Testis (tissue), 3 donors: ENCODE data around the gene EXOSC10. TPM values are rescaled to one million over a fixed set of nuclear protein-coding genes. Genes with fewer than 3 reads are reported as not detected.
"Not testable (repeated sequence)": the region's sequence is repeated elsewhere in the genome, so short reads cannot be mapped to it uniquely, and the experiment has no call there.

Experiments used
- DNase-seq: peaks from one replicate; pipeline ENCODE4 v3.0.0-alpha.2; 2019
- H3K27ac ChIP-seq, 2 donors: fragments of 200-600 bp; sonication (generic); one replicate each; pipeline ENCODE4 v1.5.1; 2019
- H3K27me3 ChIP-seq: fragments of 200-600 bp; sonication (generic); one replicate; pipeline ENCODE4 v1.5.1; 2019
- H3K36me3 ChIP-seq: fragments of 200-600 bp; sonication (generic); one replicate; pipeline ENCODE4 v1.5.1; 2017; ENCODE audit warnings: low read depth; ENCODE audit errors: missing control alignments
- H3K4me1 ChIP-seq: fragments of 200-600 bp; sonication (generic); one replicate; pipeline ENCODE4 v1.5.1; 2019
- H3K4me3 ChIP-seq, 2 donors: fragments of 200-600 bp; sonication (generic); one replicate each; pipeline ENCODE4 v1.5.1; 2017 to 2019
- H3K9me3 ChIP-seq: fragments of 200-600 bp; sonication (generic); one replicate; pipeline ENCODE4 v1.5.1; 2017
- POLR2A ChIP-seq: fragments of 450-650 bp; IDR thresholded peaks from one replicate; pipeline ENCODE4 v1.6.1; 2017; ENCODE audit warnings: antibody characterized with exemption, mild to moderate bottlenecking, moderate library complexity
- WGBS, 2 donors: methylation state at CpG; one replicate each; pipeline ENCODE4 v1.1.5; 2018; 5-methylcytosine and 5-hydroxymethylcytosine counted together
- intact Hi-C: fragments of 100-400 bp; cut with DNase I; formaldehyde crosslinking; loops from one replicate; pipeline ENCODE4 v1.15.1; 2023; ENCODE audit warnings: low total_unique reads
- polyA plus RNA-seq: library from polyadenylated mRNA; stranded (reverse); fragments of 350-450 nt; fragmentation: Illumina TruSeq; extraction: RNeasy Lipid Tissue Mini Kit (QIAGEN cat#74804); gene quantifications from one replicate; pipeline ENCODE4 v1.2.3, GENCODE V29; 2014; ENCODE audit warnings: low read depth, low replicate concordance; ENCODE audit not compliant: insufficient read depth
- total RNA-seq, 2 donors: library from RNA; depleted of rRNA; stranded (reverse); fragments of >200 nt; gene quantifications; one replicate each; pipeline ENCODE4 v1.2.3, GENCODE V29; 2016
- TF ChIP-seq, protein P1 (sequence below), 3 experiments: fragments of 450-650 bp in 2 of 3; fragments of 200-600 bp in 1 of 3; sonication (generic) in 1 of 3; IDR thresholded peaks; one replicate each; pipeline ENCODE4 v1.5.1; 2016 to 2019; ENCODE audit warnings: antibody characterized with exemption in 3 of 3, mild to moderate bottlenecking in 2 of 3, moderate library complexity in 1 of 3

EXOSC10 gene
- total and polyA plus RNA-seq, 3 donors from 2014 or later = 67.5 to 78.8 (median 78.4) TPM

DNA sequence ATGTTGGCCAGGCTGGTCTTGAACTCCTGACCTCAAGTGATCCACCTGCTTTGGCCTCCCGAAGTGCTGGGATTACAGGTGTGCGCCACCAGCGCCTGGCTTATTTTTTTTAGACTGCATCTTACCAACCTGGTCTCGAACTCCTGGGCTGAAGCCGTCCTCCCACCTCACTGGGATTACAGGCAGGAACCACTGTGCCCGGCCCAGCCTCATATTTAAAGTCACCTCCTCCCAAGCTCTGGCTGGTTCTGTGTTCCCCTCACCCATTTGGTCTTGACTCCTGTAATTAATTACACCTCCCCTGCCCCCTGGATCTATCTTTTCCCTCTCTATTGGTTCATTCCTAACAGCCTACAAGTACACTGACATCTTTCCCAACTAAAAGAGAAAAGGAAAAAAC is 1.7 kb upstream of the EXOSC10 start:
- 85 to 86% methylated on average over 6 of the region's 6 CpGs for WGBS, 2 donors
- Histone ChIP-seq H3K9me3 (no peaks in the 10 kb centered on the region), H3K27ac (no peak overlapping the region), H3K27me3 (no peaks in the 10 kb centered on the region), H3K36me3 (no peaks in the 10 kb centered on the region), H3K4me3 (no peak overlapping the region), H3K4me1 (peaks cover 4% of the 10 kb centered on the region)
- DNase-seq = no peak
- no peak for TF ChIP-seq POLR2A
- TF ChIP-seq, protein P1, sequence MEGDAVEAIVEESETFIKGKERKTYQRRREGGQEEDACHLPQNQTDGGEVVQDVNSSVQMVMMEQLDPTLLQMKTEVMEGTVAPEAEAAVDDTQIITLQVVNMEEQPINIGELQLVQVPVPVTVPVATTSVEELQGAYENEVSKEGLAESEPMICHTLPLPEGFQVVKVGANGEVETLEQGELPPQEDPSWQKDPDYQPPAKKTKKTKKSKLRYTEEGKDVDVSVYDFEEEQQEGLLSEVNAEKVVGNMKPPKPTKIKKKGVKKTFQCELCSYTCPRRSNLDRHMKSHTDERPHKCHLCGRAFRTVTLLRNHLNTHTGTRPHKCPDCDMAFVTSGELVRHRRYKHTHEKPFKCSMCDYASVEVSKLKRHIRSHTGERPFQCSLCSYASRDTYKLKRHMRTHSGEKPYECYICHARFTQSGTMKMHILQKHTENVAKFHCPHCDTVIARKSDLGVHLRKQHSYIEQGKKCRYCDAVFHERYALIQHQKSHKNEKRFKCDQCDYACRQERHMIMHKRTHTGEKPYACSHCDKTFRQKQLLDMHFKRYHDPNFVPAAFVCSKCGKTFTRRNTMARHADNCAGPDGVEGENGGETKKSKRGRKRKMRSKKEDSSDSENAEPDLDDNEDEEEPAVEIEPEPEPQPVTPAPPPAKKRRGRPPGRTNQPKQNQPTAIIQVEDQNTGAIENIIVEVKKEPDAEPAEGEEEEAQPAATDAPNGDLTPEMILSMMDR (IDR thresholded peaks at IDR 0.05) = no peak
- intact Hi-C loops = no loop called here

DNA sequence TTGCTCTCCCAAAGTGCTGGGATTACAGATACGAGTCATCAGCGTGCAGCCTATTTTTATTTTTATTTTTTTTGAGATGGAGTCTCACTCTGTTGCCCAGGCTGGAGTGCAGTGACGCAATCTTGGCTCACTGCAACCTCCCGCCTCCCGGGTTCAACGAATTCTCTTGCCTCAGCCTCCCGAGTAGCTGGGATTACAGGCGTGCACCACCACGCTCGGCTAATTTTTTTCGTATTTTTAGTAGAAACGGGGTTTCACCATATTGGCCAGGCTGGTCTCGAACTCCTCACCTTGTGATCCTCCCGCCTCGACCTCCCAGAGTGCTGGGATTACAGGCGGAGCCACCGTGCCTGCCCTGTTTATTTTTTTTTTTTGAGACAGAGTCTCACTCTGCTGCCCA is 1.1 kb upstream of the EXOSC10 start:
- intact Hi-C loops, H3K4me1 ChIP-seq, H3K27ac ChIP-seq, H3K27me3 ChIP-seq, H3K36me3 ChIP-seq, H3K9me3 ChIP-seq, DNase-seq, H3K4me3 ChIP-seq: not testable (repeated sequence)
- 65 to 78% methylated on average over 17 of the region's 17 CpGs for WGBS, 2 donors

DNA sequence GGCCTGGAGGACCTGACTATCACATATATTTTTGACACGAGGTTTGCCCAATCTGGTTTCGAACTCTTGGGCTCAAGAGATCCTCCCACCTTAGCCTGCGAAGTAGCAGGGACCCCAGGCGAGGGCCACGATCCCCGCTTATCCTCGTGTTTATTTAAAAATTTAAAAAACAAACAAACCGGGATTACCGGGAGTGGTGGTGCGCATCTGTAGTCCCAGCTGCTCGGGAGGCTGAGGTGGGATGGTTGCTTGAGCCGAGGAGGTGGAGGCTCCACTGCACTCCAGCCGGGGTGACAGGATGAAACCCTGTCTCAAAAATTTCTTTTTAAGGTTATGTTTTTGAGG is 452 bp upstream of the EXOSC10 start:
- peak overlapping the region; percentile 77 to 84 for H3K27ac ChIP-seq
- H3K4me1 ChIP-seq = peaks cover 4% of the 10 kb centered on the region
- intact Hi-C loops = no loop called here
- no peak for TF ChIP-seq POLR2A
- TF ChIP-seq, protein P1 (IDR thresholded peaks at IDR 0.05) = no peak
- H3K36me3 ChIP-seq = no peaks in the 10 kb centered on the region
- peak overlapping the region; percentile 86 to 98 for H3K4me3 ChIP-seq
- WGBS, 2 donors = 33 to 36% methylated on average over 13 of the region's 13 CpGs
- H3K9me3 ChIP-seq = no peaks in the 10 kb centered on the region
- H3K27me3 ChIP-seq = no peaks in the 10 kb centered on the region
- DNase-seq = no peak

DNA sequence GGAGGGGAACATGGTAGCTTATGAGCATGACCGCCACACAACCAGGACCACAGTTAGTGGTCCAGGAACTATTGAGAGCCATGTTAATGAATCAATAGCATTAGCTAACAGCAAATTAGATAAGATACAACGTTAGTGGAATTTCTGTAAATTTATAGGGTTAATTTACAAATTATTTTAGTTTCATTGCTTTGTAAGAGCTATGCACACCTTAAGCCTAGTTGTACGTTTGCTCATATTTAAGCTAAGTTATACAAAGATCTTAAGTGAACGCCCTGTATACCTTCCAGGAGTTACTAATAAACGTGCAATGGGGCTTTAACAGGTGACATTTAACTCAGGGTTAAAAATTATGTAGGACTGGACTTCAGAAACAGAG is 749 bp downstream of the EXOSC10 start:
- WGBS, 2 donors = 9 to 12% methylated on average over 5 of the region's 5 CpGs
- no peak for DNase-seq
- no peaks in the 10 kb centered on the region for H3K36me3 ChIP-seq
- intact Hi-C loops = no loop called here
- H3K4me3 ChIP-seq = peak overlapping the region; percentile 86 to 98
- H3K27ac ChIP-seq = peak overlapping the region; percentile 77 to 84
- H3K4me1 ChIP-seq = peaks cover 4% of the 10 kb centered on the region
- TF ChIP-seq, protein P1 (IDR thresholded peaks at IDR 0.05) = no peak
- TF ChIP-seq POLR2A = no peak
- no peaks in the 10 kb centered on the region for H3K27me3 ChIP-seq
- H3K9me3 ChIP-seq = no peaks in the 10 kb centered on the region

DNA sequence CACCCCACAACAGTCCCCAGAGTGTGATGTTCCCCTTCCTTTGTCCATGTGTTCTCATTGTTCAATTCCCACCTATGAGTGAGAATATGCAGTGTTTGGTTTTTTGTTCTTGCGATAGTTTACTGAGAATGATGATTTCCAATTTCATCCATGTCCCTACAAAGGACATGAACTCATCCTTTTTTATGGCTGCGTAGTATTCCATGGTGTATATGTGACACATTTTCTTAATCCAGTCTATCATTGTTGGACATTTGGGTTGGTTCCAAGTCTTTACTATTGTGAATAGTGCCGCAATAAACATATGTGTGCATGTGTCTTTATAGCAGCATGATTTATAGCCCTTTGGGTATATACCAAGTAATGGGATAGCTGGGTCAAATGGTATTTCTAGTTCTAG is 15.9 kb downstream of the EXOSC10 start:
- H3K4me3 ChIP-seq, H3K36me3 ChIP-seq, H3K27ac ChIP-seq, H3K4me1 ChIP-seq, intact Hi-C loops, H3K9me3 ChIP-seq, DNase-seq, H3K27me3 ChIP-seq: not testable (repeated sequence)
- 93 to 97% methylated on average over 3 of the region's 3 CpGs for WGBS, 2 donors

DNA sequence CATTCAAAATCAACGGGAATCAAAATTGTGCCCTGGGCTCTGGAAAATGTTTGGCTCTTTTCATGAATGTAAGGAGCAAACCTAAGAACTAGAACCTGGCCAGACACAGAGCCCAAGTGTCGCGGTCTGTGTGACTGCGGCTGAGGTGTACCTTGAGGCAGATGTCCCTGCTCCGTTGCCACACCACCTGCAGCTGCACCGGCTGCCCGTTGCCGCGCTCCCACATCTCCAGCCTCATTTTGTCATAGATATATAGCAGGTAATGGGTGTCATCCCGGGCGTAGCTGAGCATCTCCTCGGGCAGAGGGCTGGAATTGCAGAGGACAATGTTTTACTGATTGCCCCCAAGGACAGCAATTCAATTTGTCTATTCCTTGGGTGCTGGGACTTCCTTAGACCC is 18.7 kb downstream of the EXOSC10 start:
- Histone ChIP-seq H3K4me3 (no peak overlapping the region), H3K27me3 (no peaks in the 10 kb centered on the region), H3K36me3 (no peaks in the 10 kb centered on the region), H3K4me1 (no peaks in the 10 kb centered on the region), H3K9me3 (no peaks in the 10 kb centered on the region), H3K27ac (no peak overlapping the region)
- TF ChIP-seq POLR2A = no peak
- TF ChIP-seq, protein P1 (IDR thresholded peaks at IDR 0.05) = no peak
- DNase-seq = no peak
- 84 to 94% methylated on average over 12 of the region's 12 CpGs for WGBS, 2 donors
- intact Hi-C loops = no loop called here
